WTC11 (cell line): ENCODE results near the gene PCID2. TPM values are rescaled to one million over a fixed set of nuclear protein-coding genes. Genes with fewer than 3 reads are reported as not detected.

Experiments used
- ATAC-seq: fragments of 200-7000 bp; cut with Tn5 transposase; 2 replicates; pipeline ENCODE4 v1.10.0; 2021; ENCODE audit warnings: mild to moderate bottlenecking, moderate library complexity
- CTCF ChIA-PET: fragments of 300-600 bp; sonication (Branson Sonifier 250); formaldehyde crosslinking; loops from one replicate; lab custom pipeline; 2021; ENCODE audit warnings: antibody characterized with exemption; lab: Charles Lee
- POLR2A ChIA-PET: fragments of 350-600 bp; sonication (Branson Sonifier 250); formaldehyde crosslinking; loops from one replicate; lab custom pipeline; 2021; ENCODE audit warnings: antibody characterized with exemption; lab: Charles Lee
- DNase-seq: peaks from one replicate; pipeline ENCODE4 v3.0.0; 2021; ENCODE audit warnings: low spot score
- H3K27ac Mint-ChIP-seq: 2 replicates; pipeline ENCODE4 v1.8.0; 2021; ENCODE audit warnings: mixed read lengths
- H3K27me3 Mint-ChIP-seq: 2 replicates; pipeline ENCODE4 v1.8.0; 2021; ENCODE audit warnings: low read depth, mild to moderate bottlenecking, moderate library complexity, mixed read lengths
- H3K36me3 Mint-ChIP-seq: 2 replicates; pipeline ENCODE4 v1.8.0; 2021; ENCODE audit warnings: mixed read lengths
- H3K4me1 Mint-ChIP-seq: 2 replicates; pipeline ENCODE4 v1.8.0; 2022; ENCODE audit warnings: mixed read lengths
- H3K4me3 Mint-ChIP-seq: 2 replicates; pipeline ENCODE4 v1.8.0; 2021; ENCODE audit warnings: mild to moderate bottlenecking, moderate library complexity, mixed read lengths
- H3K9me3 Mint-ChIP-seq: 2 replicates; pipeline ENCODE4 v1.8.0; 2021; ENCODE audit warnings: mixed read lengths
- E2F1 ChIP-seq: sonication (generic); formaldehyde crosslinking; IDR thresholded peaks from 2 replicates; pipeline ENCODE4 v1.8.0; 2022; ENCODE audit warnings: mild to moderate bottlenecking, missing genetic modification reagents
- E2F5 ChIP-seq: sonication (generic); formaldehyde crosslinking; IDR thresholded peaks from 2 replicates; pipeline ENCODE4 v1.8.1; 2022; ENCODE audit warnings: mild to moderate bottlenecking, moderate library complexity, missing genetic modification reagents
- ELF4 ChIP-seq: sonication (generic); formaldehyde crosslinking; IDR thresholded peaks from 2 replicates; pipeline ENCODE4 v1.8.1; 2022; ENCODE audit warnings: low read depth, mild to moderate bottlenecking, moderate library complexity, missing genetic modification reagents
- ESRRA ChIP-seq: sonication (generic); formaldehyde crosslinking; IDR thresholded peaks from 2 replicates; pipeline ENCODE4 v1.8.1; 2022; ENCODE audit warnings: mild to moderate bottlenecking, missing genetic modification reagents, borderline replicate concordance
- GABPB1 ChIP-seq: sonication (generic); formaldehyde crosslinking; IDR thresholded peaks from 2 replicates; pipeline ENCODE4 v1.8.1; 2023; ENCODE audit warnings: mild to moderate bottlenecking, missing genetic modification reagents
- GTF2I ChIP-seq: fragments of 250-450 bp; sonication (Bioruptor Pico); conservative IDR thresholded peaks from 2 replicates; pipeline ENCODE4 v1.4.0; 2021; ENCODE audit warnings: mild to moderate bottlenecking
- IRF1 ChIP-seq: sonication (generic); formaldehyde crosslinking; IDR thresholded peaks from 2 replicates; pipeline ENCODE4 v1.8.0; 2023; ENCODE audit warnings: missing genetic modification reagents
- IRF2 ChIP-seq: sonication (generic); formaldehyde crosslinking; IDR thresholded peaks from 2 replicates; pipeline ENCODE4 v1.8.0; 2022; ENCODE audit warnings: low read depth, missing genetic modification reagents, borderline replicate concordance
- JAZF1 ChIP-seq: fragments of 250-450 bp; sonication (Bioruptor Pico); IDR thresholded peaks from 2 replicates; pipeline ENCODE4 v1.9.0; 2021; ENCODE audit warnings: moderate library complexity, mild to moderate bottlenecking, inconsistent platforms
- NFATC4 ChIP-seq: fragments of 250-450 bp; sonication (Bioruptor Pico); IDR thresholded peaks from 2 replicates; pipeline ENCODE4 v1.9.0; 2021; ENCODE audit warnings: mild to moderate bottlenecking
- NR1H2 ChIP-seq: sonication (generic); formaldehyde crosslinking; IDR thresholded peaks from 2 replicates; pipeline ENCODE4 v1.9.0; 2021; ENCODE audit warnings: mild to moderate bottlenecking, moderate library complexity, missing genetic modification reagents
- SMAD3 ChIP-seq: sonication (generic); formaldehyde crosslinking; IDR thresholded peaks from 2 replicates; pipeline ENCODE4 v1.8.0; 2022; ENCODE audit warnings: missing genetic modification reagents, mild to moderate bottlenecking, borderline replicate concordance
- SOX15 ChIP-seq: fragments of 250-450 bp; sonication (Bioruptor Pico); IDR thresholded peaks from 2 replicates; pipeline ENCODE4 v1.9.0; 2021; ENCODE audit warnings: mild to moderate bottlenecking
- ZBTB21 ChIP-seq: sonication (generic); formaldehyde crosslinking; IDR thresholded peaks from 2 replicates; pipeline ENCODE4 v1.8.1; 2023; ENCODE audit warnings: mild to moderate bottlenecking, missing genetic modification reagents, borderline replicate concordance
- ZNF138 ChIP-seq: sonication (generic); formaldehyde crosslinking; conservative IDR thresholded peaks from 2 replicates; pipeline ENCODE4 v1.8.1; 2022; ENCODE audit warnings: mild to moderate bottlenecking, moderate library complexity, missing genetic modification reagents
- ZNF416 ChIP-seq: fragments of 250-450 bp; sonication (Bioruptor Pico); IDR thresholded peaks from 2 replicates; pipeline ENCODE4 v1.9.0; 2021; ENCODE audit warnings: mild to moderate bottlenecking, inconsistent platforms
- ZSCAN18 ChIP-seq: fragments of 250-450 bp; sonication (Bioruptor Pico); IDR thresholded peaks from 2 replicates; pipeline ENCODE4 v2.1.2; 2022; ENCODE audit warnings: mild to moderate bottlenecking, moderate library complexity
- total RNA-seq: library from RNA; stranded (reverse); gene quantifications from 3 replicates; pipeline ENCODE4 v1.2.3, GENCODE V29; 2021
- TF ChIP-seq, protein P1 (sequence below): fragments of 250-450 bp; sonication (Bioruptor Pico); IDR thresholded peaks from 2 replicates; pipeline ENCODE4 v1.9.0; 2021; ENCODE audit warnings: mild to moderate bottlenecking
- TF ChIP-seq, protein P2 (sequence below): sonication (generic); formaldehyde crosslinking; IDR thresholded peaks from 2 replicates; pipeline ENCODE4 v1.8.1; 2022; ENCODE audit warnings: low read depth, missing genetic modification reagents, borderline replicate concordance

PCID2 gene
- total RNA-seq, 1 experiment from 2014 or later, result 69.4 TPM

DNA sequence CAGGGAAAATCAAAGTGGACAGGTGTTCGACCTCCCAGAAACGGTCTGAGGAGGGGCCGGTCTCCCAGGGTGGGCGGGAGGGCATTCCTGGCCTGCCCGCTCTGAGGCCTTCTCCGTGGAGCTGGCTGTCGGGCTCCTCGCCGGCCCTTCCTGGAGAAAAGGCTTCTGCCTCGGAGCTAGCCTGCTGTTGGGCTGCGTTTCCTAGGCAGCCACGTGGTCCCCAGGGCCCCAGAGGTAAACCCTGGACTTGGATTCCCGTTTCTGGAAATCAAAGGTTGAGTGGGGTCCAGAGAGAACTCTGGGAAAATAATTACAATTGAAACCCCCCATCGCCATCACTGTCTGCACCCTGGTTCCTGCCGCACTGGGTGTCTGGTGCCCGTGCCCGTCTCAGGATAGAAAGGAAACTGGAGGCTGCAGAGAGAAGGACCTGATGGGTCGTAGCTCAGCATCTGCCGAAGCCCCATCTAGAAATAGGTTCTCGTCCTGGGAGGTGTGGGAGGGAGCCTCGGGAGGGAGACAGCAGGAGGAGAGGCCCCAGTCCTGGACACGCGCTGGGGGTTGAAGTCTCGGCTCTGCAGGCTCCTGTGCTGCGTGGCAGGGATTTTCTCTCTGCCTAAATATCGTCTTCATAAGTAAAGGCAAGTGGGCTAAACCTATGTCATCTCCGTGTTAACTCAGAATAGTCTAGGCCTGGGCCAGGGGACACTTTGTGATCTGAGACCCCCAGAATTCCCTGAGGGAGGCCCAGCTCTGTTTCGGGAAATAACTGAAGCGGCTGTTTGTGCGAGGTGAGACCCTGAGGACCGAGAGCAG, 57.7 kb downstream of the PCID2 start (continued):
- TF ChIP-seq, protein P1, sequence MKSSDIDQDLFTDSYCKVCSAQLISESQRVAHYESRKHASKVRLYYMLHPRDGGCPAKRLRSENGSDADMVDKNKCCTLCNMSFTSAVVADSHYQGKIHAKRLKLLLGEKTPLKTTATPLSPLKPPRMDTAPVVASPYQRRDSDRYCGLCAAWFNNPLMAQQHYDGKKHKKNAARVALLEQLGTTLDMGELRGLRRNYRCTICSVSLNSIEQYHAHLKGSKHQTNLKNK (CRISPR knock-in tag), result no peak
- no peak for TF ChIP-seq ZSCAN18

DNA sequence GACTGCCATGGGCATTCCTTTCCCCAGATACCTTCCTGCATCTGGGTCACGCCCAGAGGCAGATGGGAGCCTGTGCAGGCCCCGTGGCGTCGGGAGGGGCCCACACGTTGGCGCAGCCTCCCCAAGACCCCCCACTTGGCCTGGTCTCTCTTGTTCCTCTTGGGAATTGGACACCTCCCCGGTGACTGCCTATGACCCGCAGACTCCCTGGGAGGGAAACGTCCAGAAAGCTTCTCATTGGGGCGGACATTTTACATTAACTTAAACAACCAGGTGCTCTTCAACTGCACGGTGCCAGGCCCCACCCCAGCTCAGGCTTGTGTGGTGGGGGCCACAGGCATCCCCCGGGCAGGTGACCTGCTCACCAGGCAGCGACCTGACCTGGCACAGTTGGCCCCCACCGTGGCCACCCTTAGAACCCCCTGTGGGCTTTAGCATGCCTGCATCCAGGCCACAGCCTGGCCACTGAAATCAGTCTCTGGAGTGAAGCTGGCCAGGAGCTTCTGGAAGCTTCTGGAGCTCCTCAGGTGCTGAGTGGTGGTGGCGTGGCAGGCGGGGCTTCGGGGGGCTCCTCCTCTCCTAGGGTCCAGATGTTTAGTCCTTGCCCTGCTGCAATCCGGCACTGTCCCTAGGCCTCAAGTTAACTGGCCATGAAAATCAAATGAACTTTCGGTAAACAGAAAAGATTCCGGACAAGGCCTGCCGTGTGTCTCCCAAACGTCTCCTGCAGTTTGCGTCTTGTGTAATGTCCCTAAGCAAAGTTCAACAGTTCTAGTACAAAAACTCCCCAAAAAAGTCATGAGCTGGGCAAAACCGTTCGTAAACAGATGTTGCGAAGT, 58.5 kb downstream of the PCID2 start:
- DNase-seq, result no peak
- no peaks in the 10 kb centered on the region for H3K9me3 Mint-ChIP-seq

GRCh38 chr13:113148940-113149503, 59.4 kb downstream of the PCID2 start:
- no peak for DNase-seq
- Mint-ChIP-seq H3K27me3 (peaks cover 22% of the 10 kb centered on the region), H3K27ac (no peak overlapping the region)

More for the DNA sequence above, 58.5 kb downstream of the PCID2 start:
- Mint-ChIP-seq H3K36me3 (no peaks in the 10 kb centered on the region), H3K27ac (no peak overlapping the region; the same call in 1 of the 2 replicates), H3K4me3 (no peak overlapping the region), H3K4me1 (peaks cover 16% of the 10 kb centered on the region), H3K27me3 (peaks cover 22% of the 10 kb centered on the region)
- no peak for TF ChIP-seq ESRRA (CRISPR knock-in tag)
- 0 out of 2 replicates have a peak, but pooled peaks have one; percentile 37 for TF ChIP-seq GABPB1 (CRISPR knock-in tag)
- no peak for TF ChIP-seq SMAD3 (CRISPR knock-in tag)
- TF ChIP-seq NR1H2, result no peak
- ATAC-seq, result no peak
- POLR2A ChIA-PET, result no interaction called here
- CTCF ChIA-PET, result no interaction called here

DNA sequence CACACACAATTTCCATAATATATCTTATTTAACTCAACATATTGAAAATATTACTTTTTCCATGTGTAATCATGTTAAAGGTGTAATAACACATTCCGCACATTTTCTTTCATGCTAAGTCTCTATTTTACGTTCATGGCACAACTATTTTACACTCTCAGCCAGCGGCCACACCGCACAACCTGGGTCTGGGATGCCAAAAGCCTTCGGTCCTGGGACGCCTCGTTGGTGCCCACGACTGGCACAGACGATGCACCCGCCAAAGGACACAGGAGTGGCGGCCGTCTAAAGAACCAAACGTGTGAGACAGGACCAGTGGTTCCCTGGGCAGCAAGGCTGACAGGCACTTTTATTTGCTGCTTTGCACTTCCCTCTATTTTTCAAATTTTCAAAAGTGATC, 60.1 kb downstream of the PCID2 start:
- no peak for DNase-seq
- H3K36me3 Mint-ChIP-seq, result no peaks in the 10 kb centered on the region

More at GRCh38 chr13:113148940-113149503, 59.4 kb downstream of the PCID2 start:
- Mint-ChIP-seq H3K4me1 (peaks cover 11% of the 10 kb centered on the region), H3K36me3 (no peaks in the 10 kb centered on the region), H3K9me3 (no peaks in the 10 kb centered on the region), H3K4me3 (no peak overlapping the region)
- ChIA-PET CTCF (no interaction called here), POLR2A (no interaction called here)
- ATAC-seq, result no peak
- TF ChIP-seq GABPB1 (CRISPR knock-in tag) (no peak), IRF2 (CRISPR knock-in tag) (no peak)

More for the DNA sequence above, 60.1 kb downstream of the PCID2 start:
- peaks cover 22% of the 10 kb centered on the region for H3K27me3 Mint-ChIP-seq
- CTCF ChIA-PET, result no interaction called here
- H3K9me3 Mint-ChIP-seq, result no peaks in the 10 kb centered on the region
- no peak overlapping the region for H3K4me3 Mint-ChIP-seq
- no peak overlapping the region for H3K27ac Mint-ChIP-seq
- H3K4me1 Mint-ChIP-seq, result peaks cover 9% of the 10 kb centered on the region
- POLR2A ChIA-PET, result no interaction called here
- TF ChIP-seq E2F5 (no peak), GTF2I (CRISPR knock-in tag) (no peak), ZBTB21 (CRISPR knock-in tag) (no peak), NR1H2 (no peak), GABPB1 (CRISPR knock-in tag) (no peak), IRF1 (CRISPR knock-in tag) (no peak), ZNF138 (CRISPR knock-in tag) (no peak), ZNF416 (no peak), SOX15 (CRISPR knock-in tag) (no peak), ELF4 (CRISPR knock-in tag) (no peak), NFATC4 (no peak), ESRRA (CRISPR knock-in tag) (no peak), JAZF1 (no peak), E2F1 (CRISPR knock-in tag) (no peak)
- TF ChIP-seq, protein P2, sequence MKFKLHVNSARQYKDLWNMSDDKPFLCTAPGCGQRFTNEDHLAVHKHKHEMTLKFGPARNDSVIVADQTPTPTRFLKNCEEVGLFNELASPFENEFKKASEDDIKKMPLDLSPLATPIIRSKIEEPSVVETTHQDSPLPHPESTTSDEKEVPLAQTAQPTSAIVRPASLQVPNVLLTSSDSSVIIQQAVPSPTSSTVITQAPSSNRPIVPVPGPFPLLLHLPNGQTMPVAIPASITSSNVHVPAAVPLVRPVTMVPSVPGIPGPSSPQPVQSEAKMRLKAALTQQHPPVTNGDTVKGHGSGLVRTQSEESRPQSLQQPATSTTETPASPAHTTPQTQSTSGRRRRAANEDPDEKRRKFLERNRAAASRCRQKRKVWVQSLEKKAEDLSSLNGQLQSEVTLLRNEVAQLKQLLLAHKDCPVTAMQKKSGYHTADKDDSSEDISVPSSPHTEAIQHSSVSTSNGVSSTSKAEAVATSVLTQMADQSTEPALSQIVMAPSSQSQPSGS (CRISPR knock-in tag), result no peak
- no peak for ATAC-seq
